ENCODE data around the gene CELSR1. TPM values are rescaled to one million over a fixed set of nuclear protein-coding genes. Genes with fewer than 3 reads are reported as not detected.
"Not testable (repeated sequence)": the region's sequence is repeated elsewhere in the genome, so short reads cannot be mapped to it uniquely, and the experiment has no call there.

CELSR1 gene
- total and polyA plus RNA-seq, 7 experiments from 2014 or later = 0.36 to 4.7 (median 0.97) TPM

- ATAC-seq (no peak), DNase-seq (no peak)
- H3K36me3 Mint-ChIP-seq = no peaks in the 10 kb centered on the region
- no peaks in the 10 kb centered on the region for H3K9me3 Mint-ChIP-seq
- Histone ChIP-seq H3K4me3 (ENCODE audit: low read length) (no peak overlapping the region), H3K36me3 (ENCODE audit: control insufficient read depth in 2 of 3, insufficient read depth in 3 of 3, low read length in 3 of 3) (no peaks in the 10 kb centered on the region), H3K9me3 (ENCODE audit: control insufficient read depth in 2 of 3, low read length in 3 of 3) (no peaks in the 10 kb centered on the region), H3K4me1 (ENCODE audit: control insufficient read depth in 2 of 2, insufficient read depth in 2 of 2, low read length in 2 of 2) (no peaks in the 10 kb centered on the region), H3K27ac (ENCODE audit: low read depth, low read length) (no peak overlapping the region), H3K27me3 (ENCODE audit: control insufficient read depth in 2 of 2, insufficient read depth in 2 of 2, low read length in 2 of 2) (no peaks in the 10 kb centered on the region)
- CTCF ChIA-PET = no interaction called here
- H3K27ac Mint-ChIP-seq = no peak overlapping the region
- peaks cover 0 to 27% (median 1%) of the 10 kb centered on the region in 5 donors for H3K27me3 Mint-ChIP-seq
- no peak overlapping the region for H3K4me3 Mint-ChIP-seq
- POLR2A ChIA-PET = no interaction called here
- peaks cover 0 to 7% (median 3%) of the 10 kb centered on the region in 7 donors for H3K4me1 Mint-ChIP-seq
- intact Hi-C loops (cut with micrococcal nuclease) = no loop called here
Observed at GRCh38 chr22:46504584-46504983, 32.8 kb downstream of the CELSR1 start.

GRCh38 chr22:46502440-46503175 lies 34.8 kb downstream of the CELSR1 start:
- Mint-ChIP-seq H3K27me3 (peaks cover 0 to 37% (median 13%) of the 10 kb centered on the region in 5 donors), H3K4me3 (no peak overlapping the region), H3K4me1 (peaks cover 0 to 20% (median 14%) of the 10 kb centered on the region in 7 donors), H3K9me3 (no peaks in the 10 kb centered on the region), H3K36me3 (no peaks in the 10 kb centered on the region), H3K27ac (no peak overlapping the region)
- ATAC-seq (no peak), DNase-seq (no peak)
- Histone ChIP-seq H3K27ac (ENCODE audit: low read depth, low read length) (no peak overlapping the region), H3K4me1 (ENCODE audit: control insufficient read depth in 2 of 2, insufficient read depth in 2 of 2, low read length in 2 of 2) (peaks cover 0 to 6% of the 10 kb centered on the region in 2 donors), H3K9me3 (ENCODE audit: control insufficient read depth in 2 of 3, low read length in 3 of 3) (no peaks in the 10 kb centered on the region), H3K36me3 (ENCODE audit: control insufficient read depth in 2 of 3, insufficient read depth in 3 of 3, low read length in 3 of 3) (no peaks in the 10 kb centered on the region), H3K4me3 (ENCODE audit: low read length) (no peak overlapping the region), H3K27me3 (ENCODE audit: control insufficient read depth in 2 of 2, insufficient read depth in 2 of 2, low read length in 2 of 2) (no peaks in the 10 kb centered on the region)
- intact Hi-C loops (cut with micrococcal nuclease) = no loop called here
- ChIA-PET CTCF (no interaction called here), POLR2A (no interaction called here)

GRCh38 chr22:46501701-46502100 lies 35.7 kb downstream of the CELSR1 start:
- no peak overlapping the region for H3K27ac Mint-ChIP-seq
- CTCF ChIA-PET = no interaction called here
- POLR2A ChIA-PET = no interaction called here

GRCh38 chr22:46501265-46501664 lies 36.2 kb downstream of the CELSR1 start:
- H3K36me3 ChIP-seq (ENCODE audit: control insufficient read depth in 2 of 3, insufficient read depth in 3 of 3, low read length in 3 of 3); H3K4me3 ChIP-seq (ENCODE audit: low read length); CTCF ChIA-PET; POLR2A ChIA-PET; intact Hi-C loops (cut with micrococcal nuclease); H3K4me1 ChIP-seq (ENCODE audit: control insufficient read depth in 2 of 2, insufficient read depth in 2 of 2, low read length in 2 of 2); H3K27ac Mint-ChIP-seq; H3K27ac ChIP-seq (ENCODE audit: low read depth, low read length); H3K4me3 Mint-ChIP-seq; ATAC-seq; DNase-seq; H3K9me3 ChIP-seq (ENCODE audit: control insufficient read depth in 2 of 3, low read length in 3 of 3); H3K27me3 ChIP-seq (ENCODE audit: control insufficient read depth in 2 of 2, insufficient read depth in 2 of 2, low read length in 2 of 2); H3K9me3 Mint-ChIP-seq; H3K36me3 Mint-ChIP-seq: not testable (repeated sequence)
- Mint-ChIP-seq H3K27me3 (peaks cover 0 to 40% (median 19%) of the 10 kb centered on the region in 5 donors), H3K4me1 (peaks cover 0 to 20% (median 14%) of the 10 kb centered on the region in 7 donors)

More at GRCh38 chr22:46501701-46502100, 35.7 kb downstream of the CELSR1 start:
- ATAC-seq (no peak), DNase-seq (no peak)
- Mint-ChIP-seq H3K36me3 (no peaks in the 10 kb centered on the region), H3K4me1 (peaks cover 0 to 20% (median 14%) of the 10 kb centered on the region in 7 donors), H3K9me3 (no peaks in the 10 kb centered on the region), H3K27me3 (peaks cover 0 to 40% (median 19%) of the 10 kb centered on the region in 5 donors), H3K4me3 (no peak overlapping the region)
- H3K27me3 ChIP-seq (ENCODE audit: control insufficient read depth in 2 of 2, insufficient read depth in 2 of 2, low read length in 2 of 2) = no peaks in the 10 kb centered on the region
- no peaks in the 10 kb centered on the region for H3K36me3 ChIP-seq (ENCODE audit: control insufficient read depth in 2 of 3, insufficient read depth in 3 of 3, low read length in 3 of 3)
- no peaks in the 10 kb centered on the region for H3K9me3 ChIP-seq (ENCODE audit: control insufficient read depth in 2 of 3, low read length in 3 of 3)
- peaks cover 0 to 6% of the 10 kb centered on the region in 2 donors for H3K4me1 ChIP-seq (ENCODE audit: control insufficient read depth in 2 of 2, insufficient read depth in 2 of 2, low read length in 2 of 2)
- intact Hi-C loops (cut with micrococcal nuclease) = no loop called here
- no peak overlapping the region for H3K4me3 ChIP-seq (ENCODE audit: low read length)
- H3K27ac ChIP-seq (ENCODE audit: low read depth, low read length) = no peak overlapping the region

GRCh38 chr22:46500201-46500600 lies 37.2 kb downstream of the CELSR1 start:
- Mint-ChIP-seq H3K4me3 (no peak overlapping the region), H3K9me3 (no peaks in the 10 kb centered on the region), H3K4me1 (peaks cover 0 to 20% (median 14%) of the 10 kb centered on the region in 7 donors), H3K36me3 (no peaks in the 10 kb centered on the region), H3K27ac (no peak overlapping the region), H3K27me3 (peaks cover 2 to 40% (median 19%) of the 10 kb centered on the region in 5 donors)
- Histone ChIP-seq H3K4me1 (ENCODE audit: control insufficient read depth in 2 of 2, insufficient read depth in 2 of 2, low read length in 2 of 2) (peaks cover 0 to 6% of the 10 kb centered on the region in 2 donors), H3K9me3 (ENCODE audit: control insufficient read depth in 2 of 3, low read length in 3 of 3) (no peaks in the 10 kb centered on the region), H3K27ac (ENCODE audit: low read depth, low read length) (no peak overlapping the region), H3K27me3 (ENCODE audit: control insufficient read depth in 2 of 2, insufficient read depth in 2 of 2, low read length in 2 of 2) (no peaks in the 10 kb centered on the region), H3K4me3 (ENCODE audit: low read length) (no peak overlapping the region), H3K36me3 (ENCODE audit: control insufficient read depth in 2 of 3, insufficient read depth in 3 of 3, low read length in 3 of 3) (no peaks in the 10 kb centered on the region)
- ChIA-PET POLR2A (no interaction called here), CTCF (no interaction called here)
- ATAC-seq = no peak
- DNase-seq = no peak
- intact Hi-C loops (cut with micrococcal nuclease) = no loop called here

GRCh38 chr22:46499805-46500189 lies 37.6 kb downstream of the CELSR1 start:
- Histone ChIP-seq H3K27me3 (ENCODE audit: control insufficient read depth in 2 of 2, insufficient read depth in 2 of 2, low read length in 2 of 2) (no peaks in the 10 kb centered on the region), H3K27ac (ENCODE audit: low read depth, low read length) (no peak overlapping the region), H3K4me1 (ENCODE audit: control insufficient read depth in 2 of 2, insufficient read depth in 2 of 2, low read length in 2 of 2) (peaks cover 0 to 6% of the 10 kb centered on the region in 2 donors), H3K36me3 (ENCODE audit: control insufficient read depth in 2 of 3, insufficient read depth in 3 of 3, low read length in 3 of 3) (no peaks in the 10 kb centered on the region), H3K4me3 (ENCODE audit: low read length) (no peak overlapping the region), H3K9me3 (ENCODE audit: control insufficient read depth in 2 of 3, low read length in 3 of 3) (no peaks in the 10 kb centered on the region)
- H3K27ac Mint-ChIP-seq = peak overlapping the region in 1 of 9 donors; percentile 86
- POLR2A ChIA-PET = no interaction called here
- no peaks in the 10 kb centered on the region for H3K9me3 Mint-ChIP-seq
- DNase-seq = no peak
- H3K4me3 Mint-ChIP-seq = peak overlapping the region in 1 of 10 donors; percentile 11
- no peak for ATAC-seq
- intact Hi-C loops (cut with micrococcal nuclease) = no loop called here
- H3K27me3 Mint-ChIP-seq = peaks cover 4 to 40% (median 19%) of the 10 kb centered on the region in 5 donors
- H3K36me3 Mint-ChIP-seq = no peaks in the 10 kb centered on the region
- CTCF ChIA-PET = no interaction called here
- H3K4me1 Mint-ChIP-seq = peaks cover 0 to 20% (median 14%) of the 10 kb centered on the region in 7 donors

GRCh38 chr22:46491946-46492345 lies 45.5 kb downstream of the CELSR1 start:
- Histone ChIP-seq H3K36me3 (ENCODE audit: control insufficient read depth in 2 of 3, insufficient read depth in 3 of 3, low read length in 3 of 3) (no peaks in the 10 kb centered on the region), H3K27me3 (ENCODE audit: control insufficient read depth in 2 of 2, insufficient read depth in 2 of 2, low read length in 2 of 2) (no peaks in the 10 kb centered on the region), H3K4me1 (ENCODE audit: control insufficient read depth in 2 of 2, insufficient read depth in 2 of 2, low read length in 2 of 2) (no peaks in the 10 kb centered on the region), H3K9me3 (ENCODE audit: control insufficient read depth in 2 of 3, low read length in 3 of 3) (no peaks in the 10 kb centered on the region), H3K4me3 (ENCODE audit: low read length) (no peak overlapping the region), H3K27ac (ENCODE audit: low read depth, low read length) (no peak overlapping the region)
- Mint-ChIP-seq H3K36me3 (peaks cover 0 to 6% (median 0%) of the 10 kb centered on the region in 5 donors), H3K27ac (no peak overlapping the region), H3K4me1 (no peaks in the 10 kb centered on the region), H3K4me3 (no peak overlapping the region), H3K9me3 (peaks cover 0 to 3% (median 0%) of the 10 kb centered on the region in 11 donors), H3K27me3 (peaks cover 0 to 12% (median 0%) of the 10 kb centered on the region in 5 donors)
- intact Hi-C loops (cut with micrococcal nuclease) = no loop called here
- ATAC-seq (no peak), DNase-seq (no peak)
- POLR2A ChIA-PET = no interaction called here
- CTCF ChIA-PET = no interaction called here

Data from naive thymus-derived CD4-positive, alpha-beta T cell (primary cell).